PC-9 (cell line): ENCODE data around the gene EFHB. TPM values are rescaled to one million over a fixed set of nuclear protein-coding genes. Genes with fewer than 3 reads are reported as not detected.

ENCODE experiments used
- BruUV-seq: library from RNA; stranded (reverse); fragments of 400-500 nt; replicated peaks from 2 replicates; lab custom pipeline; 2021; lab: Mats Ljungman, UMichigan
- CTCF ChIA-PET: fragments of 300-600 bp; sonication (Branson Sonifier 250); formaldehyde crosslinking; loops from one replicate; lab custom pipeline; 2022; ENCODE audit warnings: antibody characterized with exemption; lab: Charles Lee
- POLR2A ChIA-PET: fragments of 300-600 bp; sonication (Branson Sonifier 250); formaldehyde crosslinking; loops from one replicate; lab custom pipeline; 2022; ENCODE audit warnings: antibody characterized with exemption; ENCODE audit not compliant: unreplicated experiment; lab: Charles Lee
- DNase-seq, 2 experiments: peaks; one replicate each; pipeline versions ENCODE4 v3.0.0 to v3.0.0-alpha.2; 2015 to 2022; ENCODE audit warnings: mixed read lengths in 1 of 2
- H2AFZ ChIP-seq: fragments of 200-600 bp; sonication (generic); 2 replicates; pipeline ENCODE4 v1.8.1; 2017; ENCODE audit warnings: antibody characterized with exemption
- H3F3A ChIP-seq: fragments of 200-600 bp; sonication (generic); 2 replicates; pipeline ENCODE4 v1.8.1; 2017; ENCODE audit warnings: antibody characterized with exemption, mild to moderate bottlenecking, low read depth; ENCODE audit not compliant: insufficient read depth
- H3K27ac ChIP-seq: fragments of 200-600 bp; sonication (generic); 2 replicates; pipeline ENCODE4 v1.6.1; 2016; ENCODE audit warnings: mixed run types
- H3K27me3 ChIP-seq: fragments of 200-600 bp; sonication (generic); 2 replicates; pipeline ENCODE4 v1.6.1; 2016; ENCODE audit warnings: low read depth, mixed run types; ENCODE audit not compliant: insufficient read depth
- H3K36me3 ChIP-seq: fragments of 200-600 bp; sonication (generic); 2 replicates; pipeline ENCODE4 v1.6.1; 2016; ENCODE audit warnings: low read depth, mixed run types
- H3K4me1 ChIP-seq: fragments of 200-600 bp; sonication (generic); replicated peaks from 2 replicates; pipeline ENCODE4 v1.6.1; 2016; ENCODE audit warnings: mixed run types; ENCODE audit not compliant: insufficient read depth
- H3K4me2 ChIP-seq: fragments of 200-600 bp; sonication (generic); 2 replicates; pipeline ENCODE4 v1.6.1; 2017; ENCODE audit warnings: mixed run types
- H3K4me3 ChIP-seq: fragments of 200-600 bp; sonication (generic); 2 replicates; pipeline ENCODE4 v1.6.1; 2016; ENCODE audit warnings: mixed run types
- H3K79me2 ChIP-seq: fragments of 200-600 bp; sonication (generic); 2 replicates; pipeline ENCODE4 v1.6.1; 2017; ENCODE audit warnings: low read depth, mixed run types
- H3K9me2 ChIP-seq: fragments of 200-600 bp; sonication (generic); 2 replicates; pipeline ENCODE4 v1.8.1; 2017; ENCODE audit warnings: mild to moderate bottlenecking; ENCODE audit not compliant: insufficient read depth
- H3K9me3 ChIP-seq: fragments of 200-600 bp; sonication (generic); 2 replicates; pipeline ENCODE4 v1.8.1; 2016; ENCODE audit warnings: low read depth; ENCODE audit not compliant: insufficient read depth
- H4K20me1 ChIP-seq: fragments of 200-600 bp; sonication (generic); 2 replicates; pipeline ENCODE4 v1.8.1; 2017; ENCODE audit not compliant: insufficient read depth
- EZH2 ChIP-seq: fragments of 200-600 bp; sonication (generic); IDR thresholded peaks from 2 replicates; pipeline ENCODE4 v1.8.0; 2017; ENCODE audit warnings: antibody characterized with exemption, low read depth
- intact Hi-C: fragments of 100-400 bp; cut with micrococcal nuclease; formaldehyde crosslinking; loops from one replicate; pipeline ENCODE4 v1.10.0; 2022; ENCODE audit not compliant: unreplicated experiment
- total RNA-seq: library from RNA; stranded (reverse); gene quantifications from 2 replicates; pipeline ENCODE4 v1.2.3, GENCODE V29; 2021
- TF ChIP-seq, protein P1 (sequence below): fragments of 200-600 bp; sonication (generic); conservative IDR thresholded peaks from 2 replicates; pipeline ENCODE4 v1.6.1; 2017; ENCODE audit warnings: mixed run types, antibody characterized with exemption, mild to moderate bottlenecking, moderate library complexity

Gene EFHB
- total RNA-seq, 1 experiment from 2014 or later: 2.8 TPM

DNA sequence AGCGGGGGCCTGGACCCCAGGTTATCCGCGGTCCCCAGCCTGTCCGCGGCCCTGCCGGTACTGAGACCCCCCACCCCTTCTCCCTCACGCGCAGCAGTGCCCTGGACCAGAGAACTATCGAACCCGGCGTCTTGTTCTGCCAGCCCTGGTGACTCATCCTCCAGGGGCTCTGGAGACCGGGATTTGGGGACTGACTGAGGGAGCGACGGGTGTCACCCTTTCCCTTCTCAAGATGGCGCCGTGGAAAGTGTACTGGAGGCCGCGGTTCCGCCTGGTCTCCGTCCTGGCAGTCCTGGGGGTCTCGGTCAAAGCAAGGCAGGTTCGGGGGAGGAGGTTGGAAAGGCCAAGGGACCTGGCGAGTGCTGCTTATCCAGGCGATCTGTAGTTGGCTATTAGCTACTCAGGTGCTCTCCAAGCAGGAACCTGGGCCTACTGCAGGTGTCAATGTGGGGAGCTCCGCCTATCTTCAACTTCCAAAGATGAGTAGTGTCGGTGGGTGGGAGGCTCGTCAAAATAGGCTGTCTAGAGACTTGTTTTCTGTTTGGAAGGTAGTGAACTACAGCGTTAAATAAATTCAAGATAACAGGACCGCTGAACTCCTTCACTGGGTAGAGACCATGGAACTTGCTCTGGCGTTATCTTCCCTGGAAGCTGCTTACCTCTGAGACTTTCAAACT is 13.7 kb upstream of the EFHB start:
- peak overlapping the region; percentile 95 for H3K4me2 ChIP-seq
- peak overlapping the region; percentile 83 for H2AFZ ChIP-seq
- no peak for TF ChIP-seq EZH2
- TF ChIP-seq, protein P1, sequence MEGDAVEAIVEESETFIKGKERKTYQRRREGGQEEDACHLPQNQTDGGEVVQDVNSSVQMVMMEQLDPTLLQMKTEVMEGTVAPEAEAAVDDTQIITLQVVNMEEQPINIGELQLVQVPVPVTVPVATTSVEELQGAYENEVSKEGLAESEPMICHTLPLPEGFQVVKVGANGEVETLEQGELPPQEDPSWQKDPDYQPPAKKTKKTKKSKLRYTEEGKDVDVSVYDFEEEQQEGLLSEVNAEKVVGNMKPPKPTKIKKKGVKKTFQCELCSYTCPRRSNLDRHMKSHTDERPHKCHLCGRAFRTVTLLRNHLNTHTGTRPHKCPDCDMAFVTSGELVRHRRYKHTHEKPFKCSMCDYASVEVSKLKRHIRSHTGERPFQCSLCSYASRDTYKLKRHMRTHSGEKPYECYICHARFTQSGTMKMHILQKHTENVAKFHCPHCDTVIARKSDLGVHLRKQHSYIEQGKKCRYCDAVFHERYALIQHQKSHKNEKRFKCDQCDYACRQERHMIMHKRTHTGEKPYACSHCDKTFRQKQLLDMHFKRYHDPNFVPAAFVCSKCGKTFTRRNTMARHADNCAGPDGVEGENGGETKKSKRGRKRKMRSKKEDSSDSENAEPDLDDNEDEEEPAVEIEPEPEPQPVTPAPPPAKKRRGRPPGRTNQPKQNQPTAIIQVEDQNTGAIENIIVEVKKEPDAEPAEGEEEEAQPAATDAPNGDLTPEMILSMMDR: no peak
- POLR2A ChIA-PET: no interaction called here
- H3K9me3 ChIP-seq: no peaks in the 10 kb centered on the region
- no peaks in the 10 kb centered on the region for H3K27me3 ChIP-seq
- DNase-seq: peak in 1 of 2 experiments; percentile 43
- H4K20me1 ChIP-seq: peaks cover 49% of the 10 kb centered on the region
- peak overlapping the region; percentile 97 for H3K27ac ChIP-seq
- no peaks in the 10 kb centered on the region for H3K9me2 ChIP-seq
- CTCF ChIA-PET: no interaction called here
- BruUV-seq: TSS peak; percentile 48
- peaks cover 55% of the 10 kb centered on the region for H3K79me2 ChIP-seq
- peaks cover 24% of the 10 kb centered on the region for H3K36me3 ChIP-seq
- intact Hi-C loops: loop anchor here (1.0 to 10.0 kb wide), 4 partner anchors 15 to 237 kb away; partner anchors contain the start of genes KAT2B and SGO1
- peak overlapping the region; percentile 69 for H3K4me3 ChIP-seq
- peaks cover 28% of the 10 kb centered on the region for H3F3A ChIP-seq
- H3K4me1 ChIP-seq: peaks cover 32% of the 10 kb centered on the region

DNA sequence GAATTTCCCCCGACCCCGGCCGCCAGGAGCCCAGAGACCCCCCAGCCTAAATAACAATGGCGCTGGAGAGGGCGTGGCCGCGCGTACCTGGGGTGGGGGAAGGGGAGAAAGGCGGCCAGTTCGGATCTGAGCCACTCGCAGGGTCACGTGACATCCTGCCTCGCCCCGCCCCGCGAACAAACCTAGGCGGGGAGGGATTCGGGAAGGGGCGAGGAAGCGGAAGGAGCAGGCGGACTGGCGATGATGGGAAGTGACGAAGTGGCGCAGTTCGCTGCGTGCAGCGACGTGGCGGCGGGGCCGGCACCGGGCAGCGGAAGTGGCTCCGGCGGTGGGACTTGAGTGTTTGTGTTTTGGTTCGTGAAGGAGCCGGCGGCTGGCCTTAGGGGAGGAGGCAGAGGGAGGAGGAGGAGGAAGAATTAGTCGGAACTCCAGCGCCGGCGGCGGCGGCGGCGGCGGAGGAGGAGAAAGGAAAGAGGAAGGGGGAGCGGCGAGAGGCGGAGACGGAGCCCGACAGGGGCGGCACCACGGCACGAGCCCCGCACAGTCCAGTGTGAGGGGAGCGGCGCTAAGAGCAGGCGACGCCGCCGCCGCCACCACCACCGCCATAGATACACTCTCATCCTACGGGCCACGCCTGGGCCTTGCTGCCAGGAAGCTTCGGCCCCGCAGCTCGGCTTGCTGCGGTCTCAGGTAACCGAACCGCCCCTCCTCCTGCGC is 13.0 kb upstream of the EFHB start, which contains the start of gene RAB5A:
TSS of gene RAB5A (plus strand) at position 266 of the 717 bp plus-strand sequence. CDS start 3,802 bp downstream, outside the sequence.
- H3K4me3 ChIP-seq: peak within 1 kb of the TSS; percentile 69
- peaks cover 17% of the 10 kb centered on the region; the same call in 1 of the 2 replicates for H3K36me3 ChIP-seq
- H3K4me2 ChIP-seq: peak within 1 kb of the TSS; percentile 95
- H3K27ac ChIP-seq: peak within 1 kb of the TSS; percentile 97
- intact Hi-C loops: loop anchor here (1.0 to 10.0 kb wide), 4 partner anchors 14 to 238 kb away; partner anchors contain the start of genes KAT2B and SGO1
- BruUV-seq: no TSS peak
- peaks cover 32% of the 10 kb centered on the region for H3K4me1 ChIP-seq
- peak within 1 kb of the TSS; percentile 91 for H2AFZ ChIP-seq
- no peaks in the 10 kb centered on the region for H3K9me3 ChIP-seq
- POLR2A ChIA-PET: no interaction called here
- no peaks in the 10 kb centered on the region for H3K27me3 ChIP-seq
- no peak for TF ChIP-seq EZH2
- TF ChIP-seq, protein P1: no peak
- H3F3A ChIP-seq: peaks cover 28% of the 10 kb centered on the region
- CTCF ChIA-PET: no interaction called here
- H3K9me2 ChIP-seq: no peaks in the 10 kb centered on the region
- H3K79me2 ChIP-seq: peaks cover 48% of the 10 kb centered on the region
- peaks cover 42% of the 10 kb centered on the region for H4K20me1 ChIP-seq
- DNase-seq: peak; percentile 91 to 96

DNA sequence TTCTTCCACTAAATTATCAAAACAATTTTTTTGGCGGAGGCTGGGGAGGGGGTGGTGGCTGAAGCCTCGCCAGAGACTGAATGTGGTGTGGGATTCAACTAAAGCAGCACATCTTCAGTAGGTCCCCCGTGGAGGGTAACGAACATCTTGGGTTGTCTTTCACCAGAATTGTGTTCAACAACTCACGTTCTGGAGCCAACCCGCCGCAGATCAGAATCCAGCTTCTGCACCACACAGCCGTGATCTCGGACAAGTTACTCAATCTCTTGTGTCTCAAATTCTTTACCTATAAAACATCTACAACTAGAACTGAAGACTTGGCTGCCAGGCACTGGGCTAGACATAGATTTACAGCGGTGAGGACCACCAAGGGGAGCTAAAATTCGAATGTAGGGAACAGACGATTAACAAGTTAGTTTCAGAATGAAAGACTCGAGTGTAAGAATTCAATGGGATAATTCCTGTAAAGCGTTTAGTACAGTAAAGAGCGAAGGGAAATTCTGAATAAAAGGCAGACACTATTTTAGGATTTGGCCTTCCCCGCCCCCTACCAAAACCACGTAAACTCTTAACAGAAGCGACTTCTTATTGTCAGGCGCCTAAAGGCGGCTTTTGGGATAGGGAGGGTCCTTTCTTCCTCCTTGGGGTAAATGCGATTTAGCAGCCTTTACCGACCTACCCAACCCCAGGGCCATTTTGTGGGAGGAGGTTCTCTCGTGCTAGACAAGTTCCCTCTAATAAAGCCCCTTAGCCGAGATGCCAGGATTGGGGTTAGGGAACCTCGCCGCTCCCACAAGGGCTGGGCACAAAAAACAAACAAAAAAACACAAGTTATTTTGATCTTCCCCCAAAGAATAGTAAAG is 12.2 kb upstream of the EFHB start:
- Histone ChIP-seq H3K4me3 (peak overlapping the region; percentile 69), H3K4me2 (peak overlapping the region; percentile 94), H3F3A (peaks cover 28% of the 10 kb centered on the region), H3K4me1 (peaks cover 32% of the 10 kb centered on the region), H4K20me1 (peaks cover 34% of the 10 kb centered on the region), H3K9me3 (no peaks in the 10 kb centered on the region), H3K36me3 (peaks cover 14% of the 10 kb centered on the region; the same call in 1 of the 2 replicates), H3K9me2 (no peaks in the 10 kb centered on the region), H3K79me2 (peaks cover 40% of the 10 kb centered on the region), H2AFZ (peak overlapping the region; percentile 91), H3K27me3 (no peaks in the 10 kb centered on the region), H3K27ac (peak overlapping the region; percentile 97)
- ChIA-PET CTCF (no interaction called here), POLR2A (no interaction called here)
- BruUV-seq: TSS peak; percentile 74
- intact Hi-C loops: loop anchor here (2.0 to 10.0 kb wide), 3 partner anchors 13 to 239 kb away; partner anchors contain the start of genes KAT2B and SGO1
- no peak for DNase-seq
- no peak for TF ChIP-seq EZH2
- TF ChIP-seq, protein P1: no peak
